SH-SY5Y (cell line): ENCODE results near the gene CD320.

Experiments
- GATA2 ChIP-seq: IDR thresholded peaks from 2 replicates; pipeline ENCODE4 v1.6.1; 2011; ENCODE audit warnings: mild to moderate bottlenecking, low read depth, low read length
- GATA3 ChIP-seq: IDR thresholded peaks from 2 replicates; pipeline ENCODE4 v1.6.1; 2011; ENCODE audit warnings: low read depth, mild to moderate bottlenecking, low read length, moderate library complexity

DNA sequence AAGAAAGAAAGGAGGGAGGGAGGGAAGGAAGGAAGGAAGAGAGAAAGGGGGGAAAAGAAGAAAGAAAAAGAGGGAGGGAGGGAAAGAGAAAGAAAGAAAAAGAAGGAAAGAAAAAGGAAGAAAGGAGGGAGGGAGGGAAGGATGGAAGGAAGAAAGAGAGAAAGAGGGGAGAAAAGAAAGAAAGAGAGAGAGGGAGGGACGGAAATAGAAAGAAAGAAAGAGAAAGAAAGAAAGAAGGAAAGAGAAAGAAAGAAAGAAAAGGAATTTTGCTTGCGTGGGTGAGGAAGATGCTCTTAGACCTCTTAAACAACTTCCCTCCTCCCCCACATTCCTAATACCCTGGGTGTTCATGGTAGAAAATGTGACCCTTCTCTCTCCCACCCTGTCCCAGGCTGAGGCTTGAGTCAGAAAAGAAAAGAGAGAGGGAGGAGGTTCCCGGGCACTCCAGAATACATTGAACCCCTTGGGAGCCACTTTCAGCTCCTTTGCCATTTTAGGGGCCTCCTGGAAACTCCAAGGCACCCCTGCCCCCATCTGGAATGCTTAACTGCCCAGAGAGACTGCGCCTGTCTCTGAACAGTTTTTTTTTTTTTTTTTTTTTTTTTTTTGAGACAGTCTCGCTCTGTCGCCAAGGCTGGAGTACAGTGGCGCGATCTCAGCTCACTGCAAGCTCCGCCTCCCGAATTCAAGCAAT lies 44.1 kb upstream of the CD320 start:
- TF ChIP-seq GATA3 (no peak), GATA2 (no peak)
